GM12891 (cell line): ENCODE results near the gene ATP13A2.

Experiments
- POLR2A ChIP-seq: IDR thresholded peaks from 2 replicates; pipeline ENCODE4 v1.6.1; 2011; ENCODE audit warnings: low read depth, low read length, control low read depth
- POLR2AphosphoS5 ChIP-seq: IDR thresholded peaks from 2 replicates; pipeline ENCODE4 v1.6.1; 2011; ENCODE audit warnings: low read depth, low read length, control low read depth
- POU2F2 ChIP-seq: IDR thresholded peaks from 2 replicates; pipeline ENCODE4 v1.6.1; 2011; ENCODE audit warnings: low read depth, mild to moderate bottlenecking, control low read depth, low read length, moderate library complexity
- SPI1 ChIP-seq: IDR thresholded peaks from 2 replicates; pipeline ENCODE4 v1.6.1; 2011; ENCODE audit warnings: low read depth, low read length, control low read depth
- TAF1 ChIP-seq: IDR thresholded peaks from 2 replicates; pipeline ENCODE4 v1.6.1; 2011; ENCODE audit warnings: low read depth, low read length, control low read depth

GRCh38 chr1:16981269-16981849 lies 30.4 kb downstream of the ATP13A2 start:
- no peak for TF ChIP-seq TAF1
- TF ChIP-seq POLR2A: no peak
- TF ChIP-seq POU2F2: no peak
- no peak for TF ChIP-seq POLR2AphosphoS5
- no peak for TF ChIP-seq SPI1
